ENCODE measurements around the gene PGP. TPM values are rescaled to one million over a fixed set of nuclear protein-coding genes. Genes with fewer than 3 reads are reported as not detected.

Gene PGP
- total RNA-seq, 1 donor from 2014 or later: 29.3 TPM

DNA sequence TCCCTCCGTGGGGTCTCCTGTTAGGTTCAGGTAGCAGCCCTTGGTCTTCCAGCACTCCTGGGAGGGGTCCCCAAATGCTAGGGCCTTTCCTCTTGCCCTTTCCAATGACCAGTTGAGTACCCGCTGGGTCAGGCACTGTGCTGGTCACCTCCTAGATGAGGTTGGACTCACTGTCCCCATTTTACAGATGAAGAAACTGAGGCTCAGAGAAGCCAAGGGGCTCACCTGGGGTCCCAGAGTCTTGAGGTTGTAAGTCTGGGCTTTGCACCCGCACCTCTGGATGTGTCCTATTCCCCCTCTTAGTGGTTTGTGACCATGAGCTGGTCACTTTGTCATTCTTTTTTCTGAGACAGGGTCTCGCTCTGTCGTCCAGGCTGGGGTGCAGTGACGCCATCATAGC lies 16.9 kb downstream of the PGP start:
- no peak for DNase-seq (ENCODE audit: low read depth)
- no peak overlapping the region for H3K4me3 ChIP-seq (ENCODE audit: low read depth, low read length)
- TF ChIP-seq, protein P1, sequence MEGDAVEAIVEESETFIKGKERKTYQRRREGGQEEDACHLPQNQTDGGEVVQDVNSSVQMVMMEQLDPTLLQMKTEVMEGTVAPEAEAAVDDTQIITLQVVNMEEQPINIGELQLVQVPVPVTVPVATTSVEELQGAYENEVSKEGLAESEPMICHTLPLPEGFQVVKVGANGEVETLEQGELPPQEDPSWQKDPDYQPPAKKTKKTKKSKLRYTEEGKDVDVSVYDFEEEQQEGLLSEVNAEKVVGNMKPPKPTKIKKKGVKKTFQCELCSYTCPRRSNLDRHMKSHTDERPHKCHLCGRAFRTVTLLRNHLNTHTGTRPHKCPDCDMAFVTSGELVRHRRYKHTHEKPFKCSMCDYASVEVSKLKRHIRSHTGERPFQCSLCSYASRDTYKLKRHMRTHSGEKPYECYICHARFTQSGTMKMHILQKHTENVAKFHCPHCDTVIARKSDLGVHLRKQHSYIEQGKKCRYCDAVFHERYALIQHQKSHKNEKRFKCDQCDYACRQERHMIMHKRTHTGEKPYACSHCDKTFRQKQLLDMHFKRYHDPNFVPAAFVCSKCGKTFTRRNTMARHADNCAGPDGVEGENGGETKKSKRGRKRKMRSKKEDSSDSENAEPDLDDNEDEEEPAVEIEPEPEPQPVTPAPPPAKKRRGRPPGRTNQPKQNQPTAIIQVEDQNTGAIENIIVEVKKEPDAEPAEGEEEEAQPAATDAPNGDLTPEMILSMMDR (conservative IDR thresholded peaks at IDR 0.05; ENCODE audit: low read depth, low read length): no peak

GRCh38 chr16:2196981-2197511 lies 17.6 kb downstream of the PGP start:
- TF ChIP-seq, protein P1 (conservative IDR thresholded peaks at IDR 0.05; ENCODE audit: low read depth, low read length): no peak
- H3K4me3 ChIP-seq (ENCODE audit: low read depth, low read length): no peak overlapping the region
- DNase-seq (ENCODE audit: low read depth): no peak

DNA sequence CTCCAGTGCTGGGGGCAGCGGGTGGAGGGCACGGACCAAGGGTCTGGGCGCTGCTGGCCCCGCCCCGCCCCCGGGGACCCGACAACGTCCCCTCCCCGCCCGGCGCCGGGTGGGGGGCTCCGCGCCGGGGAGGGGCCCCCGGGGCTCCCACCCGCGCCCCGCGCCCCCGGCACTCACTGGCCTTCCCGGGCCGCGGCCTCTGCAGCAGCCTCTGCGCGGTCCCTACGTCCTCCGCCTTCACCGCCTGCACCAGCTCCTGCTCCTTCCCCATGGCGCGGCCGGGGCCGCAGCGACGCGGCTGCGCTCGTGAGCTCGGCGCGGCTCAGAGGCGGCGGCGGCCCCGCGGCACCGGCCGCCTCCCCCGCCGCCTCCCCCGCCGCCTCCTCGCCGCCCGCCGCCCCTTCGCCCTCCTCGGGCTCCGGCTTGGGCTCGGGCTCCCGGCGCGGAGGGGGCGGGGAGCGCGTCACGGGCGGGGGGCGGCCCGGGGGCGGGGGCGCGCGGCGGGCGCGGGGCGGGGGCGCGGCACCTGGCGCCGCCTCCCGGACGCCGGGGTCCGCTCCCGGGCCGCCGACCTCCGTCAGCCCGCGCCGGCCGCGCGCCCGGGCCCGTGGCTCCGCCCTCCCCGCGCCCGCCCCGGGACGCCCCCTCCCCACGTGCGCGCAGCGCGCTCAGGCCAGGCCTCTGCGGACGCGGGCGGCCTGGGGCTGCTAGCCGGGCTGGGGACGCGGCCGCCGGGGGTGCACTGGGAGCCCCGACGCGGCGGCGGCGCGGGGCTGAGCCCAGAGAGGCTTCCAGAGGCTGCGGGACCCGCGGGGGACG lies 18.3 kb downstream of the PGP start, which contains the start of gene CASKIN1:
CASKIN1 (minus strand) TSS at position 444 of the 819 bp plus-strand sequence; CDS start at position 271, 173 bp downstream.
- no peak for DNase-seq (ENCODE audit: low read depth)
- peak within 1 kb of the TSS; percentile 16 for H3K4me3 ChIP-seq (ENCODE audit: low read depth, low read length)
- TF ChIP-seq, protein P1 (conservative IDR thresholded peaks at IDR 0.05; ENCODE audit: low read depth, low read length): no peak

- DNase-seq (ENCODE audit: low read depth): no peak
- TF ChIP-seq, protein P1 (conservative IDR thresholded peaks at IDR 0.05; ENCODE audit: low read depth, low read length): no peak
- peak overlapping the region; percentile 14 for H3K4me3 ChIP-seq (ENCODE audit: low read depth, low read length)
Measured at GRCh38 chr16:2195322-2196161, 19.1 kb downstream of the PGP start.

GRCh38 chr16:2194852-2195321 lies 19.8 kb downstream of the PGP start:
- TF ChIP-seq, protein P1 (conservative IDR thresholded peaks at IDR 0.05; ENCODE audit: low read depth, low read length): peak; percentile 62
- DNase-seq (ENCODE audit: low read depth): no peak
- H3K4me3 ChIP-seq (ENCODE audit: low read depth, low read length): no peak overlapping the region

DNA sequence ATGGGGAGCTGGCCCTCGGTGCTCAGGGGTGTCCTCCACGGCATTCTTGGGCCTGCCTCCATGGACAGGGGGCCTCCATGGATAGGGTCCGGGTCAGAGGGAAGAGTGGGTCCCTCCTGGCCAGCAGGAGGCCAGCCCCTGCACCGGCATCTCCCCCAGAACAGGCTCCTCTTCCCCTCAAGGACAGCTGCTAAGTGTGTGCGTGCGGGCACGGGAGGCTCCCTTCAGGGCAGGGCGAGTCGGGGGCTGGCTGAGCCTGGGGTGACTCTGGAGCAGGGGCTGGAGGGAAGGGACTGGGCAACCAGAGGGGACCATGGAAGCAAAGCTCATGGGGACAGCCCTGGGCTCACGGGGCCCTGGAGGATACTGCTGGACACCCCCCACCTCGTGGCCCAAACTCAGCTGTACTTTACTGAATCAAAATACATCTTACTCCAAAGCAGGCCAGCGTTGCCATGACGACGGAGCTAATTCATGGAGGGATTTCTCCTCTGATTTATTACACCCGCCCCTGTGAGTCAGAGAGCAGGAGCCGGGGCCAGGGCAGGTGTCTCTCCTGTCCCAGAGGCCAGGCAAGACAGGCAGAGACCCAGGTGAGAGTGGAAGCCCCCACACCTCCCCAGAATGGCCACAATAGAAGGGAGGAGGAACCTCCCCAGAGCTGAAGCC lies 20.3 kb downstream of the PGP start:
- no peak for DNase-seq (ENCODE audit: low read depth)

More for the DNA sequence above, 20.3 kb downstream of the PGP start:
- no peak overlapping the region for H3K4me3 ChIP-seq (ENCODE audit: low read depth, low read length)
- TF ChIP-seq, protein P1 (conservative IDR thresholded peaks at IDR 0.05; ENCODE audit: low read depth, low read length): no peak
